NCI-H1105 treated with DMSO at 0.1 percent for 48 hours (cell line): Measurements from ENCODE around the gene TBC1D4.
"Not testable (repeated sequence)": the region's sequence is repeated elsewhere in the genome, so short reads cannot be mapped to it uniquely, and the experiment has no call there.

ENCODE experiments used
- DNase-seq: peaks from one replicate; lab custom pipeline; 2025; lab: John Stamatoyannopoulos, UW

TBC1D4 gene

DNA sequence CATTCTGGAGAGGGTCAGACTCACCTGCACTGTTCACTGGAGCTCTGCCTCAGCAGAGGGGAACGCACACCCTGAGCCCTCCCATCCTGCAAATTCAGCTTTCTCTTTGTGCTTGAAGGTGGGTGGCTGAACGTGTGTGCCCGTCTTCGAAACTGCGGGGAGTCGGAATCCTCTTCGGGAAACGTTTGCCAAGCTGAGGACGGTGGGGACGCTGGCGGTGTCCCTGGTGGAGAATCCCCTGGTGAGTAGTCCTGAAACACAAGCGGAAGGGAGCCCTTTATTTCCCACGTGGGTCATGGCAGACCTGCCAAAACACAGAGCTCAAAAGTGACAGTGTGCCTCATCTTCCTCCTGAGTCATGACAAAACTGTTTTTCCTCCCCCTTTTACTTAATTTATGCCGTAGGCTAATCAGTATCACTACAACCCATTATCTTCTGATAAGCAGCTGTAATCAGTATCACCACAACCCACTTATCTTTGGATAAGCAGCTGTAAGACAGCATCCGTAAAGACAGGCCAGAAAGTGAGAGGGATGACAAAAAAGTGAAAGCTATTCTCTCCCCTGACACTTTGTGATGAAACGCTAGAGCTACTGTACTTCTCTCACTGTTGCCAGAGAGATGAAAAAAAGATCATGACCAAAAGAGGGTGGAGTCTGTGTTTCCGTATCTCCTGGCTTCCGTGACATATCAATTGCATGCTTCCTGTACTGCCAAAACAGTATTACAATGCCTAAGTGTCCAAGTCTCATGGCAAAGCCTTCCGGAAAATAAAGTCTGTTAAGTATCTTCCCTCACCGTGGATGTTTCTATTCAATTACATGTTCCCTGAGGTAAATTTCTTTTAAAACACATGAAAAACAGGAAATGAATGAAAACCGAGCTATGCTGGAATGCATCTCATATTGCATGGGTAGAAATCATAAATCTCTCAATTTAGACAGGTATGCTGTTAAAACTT lies 155.5 kb downstream of the TBC1D4 start:
- no peak for DNase-seq

DNA sequence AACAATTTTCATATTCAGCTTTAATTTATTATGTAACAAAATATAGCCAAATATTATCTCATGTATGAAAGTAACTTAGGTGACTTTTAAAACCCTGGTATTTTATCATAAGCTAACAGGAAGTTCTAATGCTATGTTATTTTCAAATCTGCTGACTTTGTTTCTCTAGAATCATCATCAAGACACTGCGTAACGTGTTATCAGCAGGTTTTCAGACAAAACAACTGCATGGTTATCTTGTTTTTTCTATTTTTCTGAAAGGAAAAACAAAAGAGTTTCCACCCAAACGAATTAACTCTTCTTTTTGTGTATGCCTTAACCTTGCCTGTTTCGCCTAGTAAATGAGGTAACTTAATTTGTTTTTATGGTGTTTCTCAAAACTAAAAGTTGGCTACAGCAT lies 156.3 kb downstream of the TBC1D4 start:
- no peak for DNase-seq

DNA sequence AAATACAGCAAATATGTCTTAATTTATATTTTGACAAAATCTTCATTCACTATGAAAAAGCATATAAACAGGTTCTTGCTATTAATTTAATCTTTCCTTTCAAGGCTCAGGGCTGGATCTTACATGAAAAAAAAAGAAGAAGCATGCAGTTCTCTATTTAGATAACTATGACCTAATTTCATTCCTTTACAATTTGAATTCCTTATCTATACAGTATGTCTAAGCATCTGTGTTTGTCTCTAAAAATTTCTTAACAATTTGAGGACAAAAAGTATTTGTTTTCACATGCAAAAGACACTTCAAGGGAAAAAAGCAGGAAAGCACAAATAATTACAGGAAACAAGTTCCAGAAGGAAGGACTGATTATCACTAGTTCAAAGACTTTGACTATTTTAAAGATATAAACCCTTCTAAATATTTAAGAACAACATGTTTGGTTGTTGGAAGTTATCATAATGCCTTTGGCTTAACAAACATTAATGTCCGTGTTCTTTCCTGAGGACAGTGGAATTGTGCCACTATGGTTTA lies 157.5 kb downstream of the TBC1D4 start:
- DNase-seq = no peak

DNA sequence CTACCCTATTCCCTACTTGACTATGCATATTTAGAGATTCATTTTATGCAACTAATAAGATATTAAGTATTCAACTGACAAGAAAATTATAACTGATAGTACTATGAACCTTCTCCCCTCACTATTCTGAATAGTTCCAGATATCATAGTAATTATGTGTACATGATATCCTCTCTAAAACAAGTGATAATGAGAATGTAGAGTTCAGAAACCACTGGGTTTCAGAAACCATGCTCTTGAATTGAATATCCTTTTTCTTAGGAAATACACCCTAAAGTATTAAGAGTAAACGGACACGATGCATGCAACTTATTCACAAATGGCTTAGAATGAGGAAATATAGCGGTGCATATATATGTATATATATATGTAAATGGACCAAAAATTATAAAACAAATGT lies 160.9 kb downstream of the TBC1D4 start:
- no peak for DNase-seq

DNA sequence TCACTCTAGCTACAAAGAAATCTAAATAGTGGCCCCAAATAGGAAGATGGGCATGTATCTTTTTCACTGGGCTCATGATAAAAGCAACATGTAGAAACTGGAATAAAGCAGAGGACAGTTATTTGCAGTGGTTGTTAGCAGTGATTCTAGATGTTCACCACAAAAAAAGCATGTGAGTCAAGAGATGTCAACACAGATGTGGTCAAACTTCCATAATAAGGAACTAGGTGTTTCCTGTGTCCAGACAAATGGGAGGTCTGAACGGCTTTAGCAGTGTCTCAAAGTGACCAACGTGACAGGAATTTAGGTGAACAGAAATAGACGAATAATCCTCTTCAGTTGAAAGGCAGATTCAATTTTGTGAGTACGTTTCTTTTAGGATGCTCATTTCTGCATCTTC lies 162.7 kb downstream of the TBC1D4 start:
- no peak for DNase-seq

GRCh38 chr13:75318138-75318833 lies 163.7 kb downstream of the TBC1D4 start:
- no peak for DNase-seq

- DNase-seq = no peak
Measured at GRCh38 chr13:75316427-75316826, 165.5 kb downstream of the TBC1D4 start.

DNA sequence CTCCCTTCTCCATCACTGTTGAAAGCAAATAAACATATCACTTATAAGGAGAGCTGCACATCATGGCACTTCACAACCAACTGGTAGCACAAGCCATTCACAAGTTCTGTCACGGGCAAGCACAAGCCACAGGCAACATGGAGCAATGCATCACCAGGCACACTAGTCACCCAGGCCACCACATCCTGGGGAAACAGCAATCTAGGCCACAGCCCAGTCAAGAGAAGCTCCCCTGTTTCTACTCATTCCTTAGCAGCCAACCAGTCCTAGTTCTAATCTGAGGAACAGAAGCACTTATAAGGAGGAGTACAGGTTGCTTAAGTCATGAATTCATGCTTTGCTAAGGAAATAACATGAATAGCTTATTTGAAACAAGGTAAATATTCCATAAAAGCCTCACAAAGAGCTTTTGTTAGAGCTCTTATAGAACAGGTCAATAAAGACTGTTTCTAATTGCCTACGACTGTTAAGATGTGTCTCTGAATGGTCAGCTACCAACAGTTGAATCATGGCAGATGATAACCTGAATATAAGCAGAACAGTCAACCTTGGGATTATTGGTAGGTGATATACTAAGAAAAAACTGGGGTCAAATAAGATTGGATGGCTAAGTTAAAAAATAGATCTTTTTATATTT lies 169.0 kb downstream of the TBC1D4 start:
- DNase-seq = no peak

DNA sequence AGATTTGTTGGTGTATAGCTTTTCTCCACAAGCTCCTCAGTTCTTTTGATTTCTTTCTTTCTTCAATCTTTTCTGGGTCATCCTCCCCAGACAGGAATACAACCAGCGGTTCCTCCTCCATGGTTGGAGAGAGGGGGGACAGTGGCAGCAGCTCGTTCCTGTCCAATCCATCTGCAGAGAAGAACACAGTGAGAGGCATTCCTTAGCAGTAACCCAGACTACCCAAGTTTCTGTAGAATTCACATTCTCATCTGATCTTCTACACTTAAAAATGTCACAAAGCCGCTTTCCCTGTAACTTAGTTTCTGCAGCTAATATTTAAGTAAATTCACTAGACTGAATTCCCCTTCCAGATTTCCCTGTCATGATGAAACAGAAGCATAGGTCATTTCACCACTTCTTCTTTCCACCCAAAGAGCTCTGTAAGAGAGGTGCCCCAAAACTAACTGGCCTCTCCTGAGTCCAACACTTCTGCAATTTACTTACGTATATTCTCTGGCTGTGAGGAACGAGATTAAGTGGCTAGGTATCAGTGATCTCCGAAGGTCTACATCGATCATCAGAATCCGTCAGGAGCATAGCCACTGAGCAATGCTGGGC lies 171.9 kb downstream of the TBC1D4 start:
- DNase-seq = no peak

DNA sequence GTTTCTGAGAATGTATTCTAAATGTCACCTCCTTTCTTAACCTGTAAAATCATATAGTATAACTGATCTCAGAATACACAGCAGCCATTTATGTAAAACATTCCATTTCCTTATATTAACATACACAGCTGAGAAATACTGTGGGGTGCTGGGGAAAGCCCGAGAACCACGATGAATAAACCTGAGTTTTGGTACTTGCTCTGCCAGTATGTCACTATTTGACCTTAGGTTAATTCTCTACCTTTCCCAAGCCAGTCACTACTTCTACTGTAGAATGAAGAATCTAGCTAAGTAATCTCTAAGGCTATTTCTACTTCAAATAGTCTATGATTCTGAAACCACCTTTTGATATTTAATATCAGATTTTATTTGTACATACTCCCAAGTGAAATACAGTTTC lies 173.7 kb downstream of the TBC1D4 start:
- no peak for DNase-seq

DNA sequence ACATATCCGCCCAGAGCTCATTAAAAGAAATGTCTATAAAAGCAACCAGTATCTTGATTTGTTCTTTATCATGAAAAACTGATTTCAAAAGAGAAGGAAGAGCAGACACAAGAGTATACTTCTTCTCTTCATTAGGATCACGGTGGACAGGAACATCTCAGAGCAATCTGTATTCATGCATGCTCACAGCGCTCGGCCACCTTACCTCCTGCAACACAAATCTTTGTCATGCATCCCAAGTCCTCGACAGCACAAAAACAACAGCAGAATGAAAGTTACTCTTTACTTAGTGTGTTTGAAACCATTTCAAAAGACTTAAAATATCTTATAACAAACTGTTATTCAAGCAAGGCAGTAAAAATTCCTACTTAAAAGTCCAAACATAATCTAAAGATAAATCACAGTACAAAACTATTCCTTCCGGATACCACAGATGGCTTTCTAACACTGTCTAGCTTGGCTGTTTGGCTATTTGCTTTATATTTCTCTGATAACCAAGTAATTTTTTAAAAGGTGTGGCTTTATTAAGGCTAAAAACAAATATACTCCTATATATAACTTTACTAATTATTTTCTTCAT lies 174.5 kb downstream of the TBC1D4 start:
- DNase-seq = no peak

- not testable (repeated sequence) for DNase-seq
Measured at GRCh38 chr13:75306967-75307366, 175.0 kb downstream of the TBC1D4 start.

DNA sequence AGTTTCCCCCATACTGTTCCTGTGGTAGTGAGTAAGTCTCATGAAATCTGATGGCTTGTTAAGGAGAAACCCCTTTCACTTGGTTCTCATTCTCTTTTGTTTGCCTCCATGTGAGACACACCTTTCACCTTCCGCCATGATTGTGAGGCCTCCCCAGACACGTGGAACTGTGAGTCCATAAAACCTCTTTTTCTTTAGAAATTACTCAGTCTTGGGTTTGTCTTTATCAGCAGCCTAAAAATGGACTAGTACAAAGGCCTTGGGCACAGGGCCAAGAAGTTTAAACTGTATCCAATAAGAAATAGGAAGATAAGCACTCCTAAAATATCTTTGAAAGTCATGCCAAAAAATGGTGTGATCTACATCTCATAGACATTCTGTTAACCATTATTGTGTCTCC lies 176.9 kb downstream of the TBC1D4 start:
- DNase-seq = no peak

DNA sequence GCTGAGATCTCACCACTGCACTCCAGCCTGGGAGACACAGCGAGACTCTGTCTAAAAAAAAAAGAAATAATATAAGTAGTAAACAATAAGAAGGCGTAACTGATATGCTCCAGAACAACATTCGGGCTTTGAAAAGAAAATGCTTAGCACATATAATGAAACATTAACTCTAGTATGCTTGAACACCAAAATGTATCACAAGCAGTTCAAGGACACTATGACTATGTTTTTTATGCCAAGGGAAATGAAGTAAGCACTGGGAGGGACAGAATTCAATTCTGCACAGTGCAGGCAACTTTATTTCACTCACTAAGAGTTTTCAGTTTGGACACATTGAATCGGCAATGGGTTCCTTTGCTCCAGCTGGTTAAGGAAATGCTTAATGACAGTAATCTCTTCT lies 178.7 kb downstream of the TBC1D4 start:
- DNase-seq = no peak

DNA sequence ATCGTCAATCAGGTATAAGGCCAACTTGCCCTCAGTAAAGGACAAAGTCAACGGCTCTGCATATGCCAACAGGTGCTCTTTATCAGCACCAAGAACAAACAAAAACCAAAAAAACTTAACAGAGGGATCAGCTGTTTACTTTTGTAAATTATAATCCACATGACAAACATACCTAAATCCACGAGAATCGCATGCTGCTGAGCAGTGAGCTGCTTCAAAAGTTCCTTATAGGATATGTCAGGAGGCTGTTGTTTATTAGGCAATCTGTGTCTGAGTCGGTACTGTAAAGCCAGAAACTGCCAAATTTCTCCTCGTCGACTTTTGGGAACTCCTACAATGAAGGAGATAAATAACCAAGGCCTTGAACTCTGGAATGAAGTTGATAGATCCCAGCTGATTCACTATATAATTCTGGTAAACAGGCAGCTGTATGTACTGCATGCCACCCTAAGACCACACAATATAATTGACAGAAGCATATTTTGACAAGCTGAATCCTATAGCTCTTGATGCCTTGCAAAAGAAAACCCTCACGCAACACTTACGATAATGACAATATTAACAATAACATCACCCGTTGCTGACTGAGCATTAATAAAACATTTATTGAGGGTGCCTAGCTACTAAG lies 179.8 kb downstream of the TBC1D4 start:
- DNase-seq = no peak

DNA sequence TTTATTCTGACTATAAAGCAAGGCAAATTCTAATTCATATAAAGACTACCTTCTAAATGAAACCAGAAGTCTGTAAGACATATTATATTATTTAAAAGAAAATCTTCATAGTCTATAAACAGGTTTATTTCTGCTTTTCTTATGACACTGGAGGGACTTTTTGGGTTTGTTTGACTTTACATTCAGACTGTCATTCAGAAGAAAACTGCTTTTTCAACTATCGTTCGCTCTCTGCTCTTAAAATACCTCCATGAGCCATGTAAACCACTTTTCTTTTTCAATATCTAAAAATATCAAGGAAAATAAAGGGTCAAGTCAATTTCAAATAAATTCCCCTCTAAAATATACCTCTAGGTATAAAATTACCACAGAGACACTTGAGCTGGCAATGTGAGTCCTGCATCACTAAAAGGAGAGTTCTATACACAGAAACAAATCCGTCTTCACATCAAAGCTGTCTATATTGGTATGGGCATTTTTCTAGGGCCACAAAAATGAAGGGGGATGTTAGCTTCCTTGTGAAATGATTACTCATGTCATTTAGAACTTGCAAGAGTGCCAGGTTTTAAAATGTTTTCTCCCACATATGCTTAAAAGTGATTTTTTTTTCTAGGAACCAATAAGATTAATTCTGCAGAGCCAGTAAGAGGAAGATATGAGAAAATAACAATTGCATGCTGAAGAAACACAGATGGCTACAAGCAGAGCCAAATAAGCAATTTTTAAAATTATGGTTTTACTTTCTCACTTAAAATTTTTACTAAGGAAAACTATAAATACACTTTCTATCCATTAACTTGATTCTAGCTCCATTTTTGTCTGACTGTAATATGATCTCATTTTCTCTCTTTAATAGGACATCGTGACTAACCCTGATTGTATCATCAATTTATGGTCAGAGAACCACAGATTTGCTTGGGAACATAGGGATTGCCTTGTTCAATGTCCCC lies 181.8 kb downstream of the TBC1D4 start:
- no peak for DNase-seq

DNA sequence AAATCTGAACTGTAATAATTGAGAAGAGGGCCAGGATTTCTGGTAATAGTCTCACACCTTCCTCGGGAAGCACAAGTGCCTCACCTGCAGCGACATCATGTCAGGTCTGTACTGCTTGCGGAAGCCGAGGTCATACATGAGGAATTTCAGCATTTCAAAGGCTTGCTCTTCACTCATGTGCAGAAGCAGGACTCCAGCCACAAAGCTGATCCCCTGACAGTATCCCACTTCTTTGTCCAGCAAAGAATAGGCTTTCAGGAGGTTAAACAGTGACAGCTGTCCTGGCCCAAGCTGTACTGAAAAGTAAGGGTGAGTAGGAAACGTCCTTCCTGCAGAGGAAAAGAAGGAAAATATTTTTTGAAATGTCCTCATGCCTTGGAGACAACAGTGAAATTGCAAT lies 182.7 kb downstream of the TBC1D4 start:
- no peak for DNase-seq

- DNase-seq = no peak
Measured at GRCh38 chr13:75296641-75297040, 185.3 kb downstream of the TBC1D4 start.

GRCh38 chr13:75295201-75295600 lies 186.8 kb downstream of the TBC1D4 start:
- DNase-seq = no peak

GRCh38 chr13:75294110-75294509 lies 187.9 kb downstream of the TBC1D4 start:
- DNase-seq = no peak
